ENCODE data around the gene STARD5.

DNA sequence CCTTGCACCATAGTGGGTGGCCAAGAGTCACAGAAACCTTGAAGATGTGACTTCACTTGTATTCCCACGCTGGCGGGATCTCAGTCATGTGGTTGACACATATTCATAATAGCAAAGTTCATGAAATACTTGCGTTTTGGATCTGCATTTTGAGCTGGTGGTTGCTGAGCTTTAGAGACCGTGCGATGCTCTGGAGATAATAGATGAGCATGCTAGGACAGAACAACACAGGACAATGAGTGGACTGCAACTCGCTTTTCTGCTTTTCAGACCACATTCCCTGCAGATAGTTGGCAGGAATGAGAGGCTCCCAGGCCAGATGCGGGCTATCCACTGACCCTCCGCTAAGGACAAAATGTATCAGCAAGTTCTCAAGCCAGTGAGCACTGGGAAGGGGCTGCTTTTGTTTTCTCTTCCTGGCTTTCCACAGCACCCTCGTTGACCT, 13.8 kb upstream of the STARD5 start:
- TF ChIP-seq, protein P1, sequence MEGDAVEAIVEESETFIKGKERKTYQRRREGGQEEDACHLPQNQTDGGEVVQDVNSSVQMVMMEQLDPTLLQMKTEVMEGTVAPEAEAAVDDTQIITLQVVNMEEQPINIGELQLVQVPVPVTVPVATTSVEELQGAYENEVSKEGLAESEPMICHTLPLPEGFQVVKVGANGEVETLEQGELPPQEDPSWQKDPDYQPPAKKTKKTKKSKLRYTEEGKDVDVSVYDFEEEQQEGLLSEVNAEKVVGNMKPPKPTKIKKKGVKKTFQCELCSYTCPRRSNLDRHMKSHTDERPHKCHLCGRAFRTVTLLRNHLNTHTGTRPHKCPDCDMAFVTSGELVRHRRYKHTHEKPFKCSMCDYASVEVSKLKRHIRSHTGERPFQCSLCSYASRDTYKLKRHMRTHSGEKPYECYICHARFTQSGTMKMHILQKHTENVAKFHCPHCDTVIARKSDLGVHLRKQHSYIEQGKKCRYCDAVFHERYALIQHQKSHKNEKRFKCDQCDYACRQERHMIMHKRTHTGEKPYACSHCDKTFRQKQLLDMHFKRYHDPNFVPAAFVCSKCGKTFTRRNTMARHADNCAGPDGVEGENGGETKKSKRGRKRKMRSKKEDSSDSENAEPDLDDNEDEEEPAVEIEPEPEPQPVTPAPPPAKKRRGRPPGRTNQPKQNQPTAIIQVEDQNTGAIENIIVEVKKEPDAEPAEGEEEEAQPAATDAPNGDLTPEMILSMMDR (IDR thresholded peaks at IDR 0.05; ENCODE audit: borderline replicate concordance, extremely low read depth, low read length, poor library complexity, severe bottlenecking), result no peak
- no peak for TF ChIP-seq EZH2 (IDR thresholded peaks at IDR 0.05; ENCODE audit: borderline replicate concordance, low read depth, low read length, severe bottlenecking)

Measured in DND-41 (cell line).